HG03025 (cell line): ENCODE measurements around the gene IGLON5.

Experiments used
- ATAC-seq: cut with Tn5 transposase; IDR thresholded peaks from one replicate; pipeline ENCODE4 v1.9.1; 2021; ENCODE audit warnings: mild to moderate bottlenecking, moderate library complexity; ENCODE audit not compliant: unreplicated experiment, low FRiP score

The IGLON5 gene

GRCh38 chr19:51361239-51361638 lies 49.8 kb downstream of the IGLON5 start:
- ATAC-seq, result no peak

GRCh38 chr19:51364200-51365106 lies 53.0 kb downstream of the IGLON5 start:
- ATAC-seq, result no peak

GRCh38 chr19:51365211-51365964 lies 53.9 kb downstream of the IGLON5 start:
- ATAC-seq, result no peak

- ATAC-seq, result no peak
Measured at GRCh38 chr19:51365965-51366388, 54.5 kb downstream of the IGLON5 start, which contains the start of gene ETFB. TSS of gene ETFB (minus strand) at chr19:51366388. CDS start at chr19:51366326, 62 bp downstream.

GRCh38 chr19:51366389-51367254 lies 55.2 kb downstream of the IGLON5 start:
- peak; percentile 56 for ATAC-seq

GRCh38 chr19:51367255-51367564 lies 55.8 kb downstream of the IGLON5 start:
- peak; percentile 2 for ATAC-seq

GRCh38 chr19:51367565-51368365 lies 56.3 kb downstream of the IGLON5 start:
- ATAC-seq, result peak; percentile 66

- no peak for ATAC-seq
Measured at GRCh38 chr19:51368366-51369282, 57.2 kb downstream of the IGLON5 start, which contains the start of gene CLDND2. TSS of gene CLDND2 (minus strand) at chr19:51369003. CDS start at chr19:51368577, 426 bp downstream.

- ATAC-seq, result no peak
Measured at GRCh38 chr19:51370230-51370629, 58.8 kb downstream of the IGLON5 start.

GRCh38 chr19:51371186-51371690 lies 59.8 kb downstream of the IGLON5 start:
- ATAC-seq, result no peak

- no peak for ATAC-seq
Measured at GRCh38 chr19:51372021-51372648, 60.7 kb downstream of the IGLON5 start.

- ATAC-seq, result no peak
Measured at GRCh38 chr19:51372649-51373504, 61.4 kb downstream of the IGLON5 start, which contains the start of gene NKG7. TSS of gene NKG7 (minus strand) at chr19:51372654. CDS start at chr19:51372535, 119 bp downstream.

- no peak for ATAC-seq
Measured at GRCh38 chr19:51375504-51376221, 64.2 kb downstream of the IGLON5 start.

- no peak for ATAC-seq
Measured at GRCh38 chr19:51377422-51377821, 66.0 kb downstream of the IGLON5 start.

- no peak for ATAC-seq
Measured at GRCh38 chr19:51380379-51380778, 68.9 kb downstream of the IGLON5 start.
